Activated naive CD4-positive, alpha-beta T cell treated with anti-CD3 and anti-CD28 coated beads, Interleukin-2, amount 50 U/mL, for 24 hours (primary cell): ENCODE data around the gene KDM4B.

Source experiments
- H3K27ac Mint-ChIP-seq: one replicate; pipeline ENCODE4 v1.8.0; 2021; ENCODE audit warnings: mild to moderate bottlenecking, mixed read lengths
- H3K27me3 Mint-ChIP-seq: one replicate; pipeline ENCODE4 v1.8.0; 2021; ENCODE audit warnings: mixed read lengths
- H3K36me3 Mint-ChIP-seq: one replicate; pipeline ENCODE4 v1.8.0; 2021; ENCODE audit warnings: mixed read lengths
- H3K4me1 Mint-ChIP-seq: one replicate; pipeline ENCODE4 v1.8.0; 2021; ENCODE audit warnings: mixed read lengths
- H3K4me3 Mint-ChIP-seq: one replicate; pipeline ENCODE4 v1.8.0; 2021; ENCODE audit warnings: mild to moderate bottlenecking, mixed read lengths
- H3K9me3 Mint-ChIP-seq: one replicate; pipeline ENCODE4 v1.8.0; 2021; ENCODE audit warnings: mixed read lengths

Gene KDM4B

GRCh38 chr19:5080809-5081208 is 111.9 kb downstream of the KDM4B start:
- Mint-ChIP-seq H3K4me1 (no peaks in the 10 kb centered on the region), H3K27ac (no peak overlapping the region), H3K36me3 (peaks cover 8% of the 10 kb centered on the region), H3K9me3 (no peaks in the 10 kb centered on the region), H3K27me3 (no peaks in the 10 kb centered on the region), H3K4me3 (no peak overlapping the region)

- H3K27me3 Mint-ChIP-seq: no peaks in the 10 kb centered on the region
- H3K27ac Mint-ChIP-seq: no peak overlapping the region
- H3K4me3 Mint-ChIP-seq: no peak overlapping the region
- peaks cover 8% of the 10 kb centered on the region for H3K36me3 Mint-ChIP-seq
- no peaks in the 10 kb centered on the region for H3K4me1 Mint-ChIP-seq
- H3K9me3 Mint-ChIP-seq: no peaks in the 10 kb centered on the region
Observed at GRCh38 chr19:5081443-5082161, 112.7 kb downstream of the KDM4B start.

DNA sequence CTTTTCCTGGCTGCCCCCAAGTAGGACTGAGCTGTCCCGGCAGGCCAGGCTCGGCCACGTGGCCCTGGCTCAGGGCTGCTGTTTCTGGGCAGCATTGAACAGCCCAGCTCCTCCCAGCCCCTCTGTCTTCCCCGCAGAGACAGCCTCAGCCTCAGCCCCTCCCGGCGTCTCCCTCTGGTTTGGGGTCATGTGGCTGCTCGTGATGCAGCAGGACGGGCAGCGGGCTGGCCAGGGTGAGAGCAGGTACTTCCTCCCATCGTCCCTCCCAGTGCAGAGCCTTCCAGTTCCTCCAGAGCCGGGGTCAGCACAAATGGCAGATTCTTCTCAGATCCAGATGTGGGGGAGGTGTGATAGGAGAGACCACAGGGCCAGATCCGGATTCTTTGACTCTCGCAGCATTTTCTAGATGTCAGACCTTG is 114.6 kb downstream of the KDM4B start:
- no peaks in the 10 kb centered on the region for H3K9me3 Mint-ChIP-seq
- no peaks in the 10 kb centered on the region for H3K4me1 Mint-ChIP-seq
- no peaks in the 10 kb centered on the region for H3K27me3 Mint-ChIP-seq
- H3K4me3 Mint-ChIP-seq: no peak overlapping the region
- no peak overlapping the region for H3K27ac Mint-ChIP-seq
- H3K36me3 Mint-ChIP-seq: peaks cover 8% of the 10 kb centered on the region

DNA sequence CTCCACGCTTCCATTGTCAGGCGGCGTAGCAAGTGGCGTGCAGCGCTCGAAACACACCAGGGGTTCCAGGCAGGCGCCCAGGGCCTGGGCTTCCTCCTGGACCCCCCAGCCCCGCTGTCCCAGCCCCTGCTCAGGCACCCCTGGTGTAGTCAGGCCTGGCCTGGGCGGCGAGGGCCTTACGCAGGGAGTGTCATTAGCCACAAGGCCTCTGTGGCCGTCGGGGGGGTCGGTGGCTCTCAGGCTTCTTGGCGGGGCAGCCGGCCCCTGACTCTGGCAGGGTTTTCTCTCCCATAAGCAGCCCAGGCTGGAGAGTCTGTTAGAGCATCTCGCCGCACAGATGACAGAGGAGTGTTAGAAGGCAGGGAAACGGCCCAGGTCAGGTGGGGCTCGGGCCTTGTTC is 116.7 kb downstream of the KDM4B start:
- Mint-ChIP-seq H3K9me3 (no peaks in the 10 kb centered on the region), H3K27ac (no peak overlapping the region), H3K4me1 (no peaks in the 10 kb centered on the region), H3K36me3 (peaks cover 3% of the 10 kb centered on the region), H3K4me3 (no peak overlapping the region), H3K27me3 (no peaks in the 10 kb centered on the region)

GRCh38 chr19:5086230-5086629 is 117.3 kb downstream of the KDM4B start:
- Mint-ChIP-seq H3K27ac (no peak overlapping the region), H3K4me3 (no peak overlapping the region)

GRCh38 chr19:5086725-5087439 is 118.0 kb downstream of the KDM4B start:
- Mint-ChIP-seq H3K27ac (no peak overlapping the region), H3K9me3 (no peaks in the 10 kb centered on the region), H3K4me1 (no peaks in the 10 kb centered on the region), H3K4me3 (no peak overlapping the region), H3K36me3 (peaks cover 3% of the 10 kb centered on the region), H3K27me3 (no peaks in the 10 kb centered on the region)

More at GRCh38 chr19:5086230-5086629, 117.3 kb downstream of the KDM4B start:
- peaks cover 3% of the 10 kb centered on the region for H3K36me3 Mint-ChIP-seq
- no peaks in the 10 kb centered on the region for H3K4me1 Mint-ChIP-seq
- H3K27me3 Mint-ChIP-seq: no peaks in the 10 kb centered on the region
- H3K9me3 Mint-ChIP-seq: no peaks in the 10 kb centered on the region

DNA sequence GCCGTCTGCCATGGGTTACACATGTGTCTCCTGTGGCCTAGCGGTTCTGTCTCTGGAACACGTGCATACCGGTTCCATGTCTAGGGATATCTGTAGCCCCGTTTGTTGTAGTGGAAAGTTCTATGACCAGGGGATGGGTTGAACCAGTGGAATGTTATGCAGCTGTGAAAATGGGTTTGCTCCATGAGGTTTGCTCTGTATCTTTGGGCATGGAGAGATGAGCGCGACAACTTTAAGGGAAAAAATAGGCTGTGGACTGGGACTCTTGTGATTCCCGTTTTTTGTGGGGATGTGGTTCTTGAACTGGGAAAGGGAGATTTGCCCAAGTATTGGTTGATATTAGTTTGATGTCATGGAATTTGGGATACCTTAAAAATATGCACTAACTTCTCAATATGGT is 120.4 kb downstream of the KDM4B start:
- no peaks in the 10 kb centered on the region for H3K9me3 Mint-ChIP-seq
- H3K4me3 Mint-ChIP-seq: no peak overlapping the region
- H3K27me3 Mint-ChIP-seq: no peaks in the 10 kb centered on the region
- H3K4me1 Mint-ChIP-seq: no peaks in the 10 kb centered on the region
- H3K27ac Mint-ChIP-seq: no peak overlapping the region
- H3K36me3 Mint-ChIP-seq: peaks cover 1% of the 10 kb centered on the region

GRCh38 chr19:5090465-5091017 is 121.6 kb downstream of the KDM4B start:
- no peaks in the 10 kb centered on the region for H3K4me1 Mint-ChIP-seq
- H3K9me3 Mint-ChIP-seq: no peaks in the 10 kb centered on the region
- peaks cover 1% of the 10 kb centered on the region for H3K36me3 Mint-ChIP-seq
- no peak overlapping the region for H3K27ac Mint-ChIP-seq
- no peak overlapping the region for H3K4me3 Mint-ChIP-seq
- H3K27me3 Mint-ChIP-seq: no peaks in the 10 kb centered on the region

GRCh38 chr19:5091018-5091683 is 122.2 kb downstream of the KDM4B start:
- Mint-ChIP-seq H3K4me1 (no peaks in the 10 kb centered on the region), H3K36me3 (peaks cover 3% of the 10 kb centered on the region), H3K4me3 (no peak overlapping the region), H3K27ac (no peak overlapping the region), H3K9me3 (no peaks in the 10 kb centered on the region), H3K27me3 (no peaks in the 10 kb centered on the region)

- H3K27me3 Mint-ChIP-seq: no peaks in the 10 kb centered on the region
- no peak overlapping the region for H3K27ac Mint-ChIP-seq
- H3K4me1 Mint-ChIP-seq: no peaks in the 10 kb centered on the region
- peaks cover 3% of the 10 kb centered on the region for H3K36me3 Mint-ChIP-seq
- H3K9me3 Mint-ChIP-seq: no peaks in the 10 kb centered on the region
- H3K4me3 Mint-ChIP-seq: no peak overlapping the region
Observed at GRCh38 chr19:5091684-5092480, 123.0 kb downstream of the KDM4B start.

GRCh38 chr19:5092481-5092843 is 123.5 kb downstream of the KDM4B start:
- H3K4me3 Mint-ChIP-seq: no peak overlapping the region
- no peaks in the 10 kb centered on the region for H3K9me3 Mint-ChIP-seq
- H3K27me3 Mint-ChIP-seq: no peaks in the 10 kb centered on the region
- no peak overlapping the region for H3K27ac Mint-ChIP-seq
- H3K36me3 Mint-ChIP-seq: peaks cover 3% of the 10 kb centered on the region
- H3K4me1 Mint-ChIP-seq: no peaks in the 10 kb centered on the region

DNA sequence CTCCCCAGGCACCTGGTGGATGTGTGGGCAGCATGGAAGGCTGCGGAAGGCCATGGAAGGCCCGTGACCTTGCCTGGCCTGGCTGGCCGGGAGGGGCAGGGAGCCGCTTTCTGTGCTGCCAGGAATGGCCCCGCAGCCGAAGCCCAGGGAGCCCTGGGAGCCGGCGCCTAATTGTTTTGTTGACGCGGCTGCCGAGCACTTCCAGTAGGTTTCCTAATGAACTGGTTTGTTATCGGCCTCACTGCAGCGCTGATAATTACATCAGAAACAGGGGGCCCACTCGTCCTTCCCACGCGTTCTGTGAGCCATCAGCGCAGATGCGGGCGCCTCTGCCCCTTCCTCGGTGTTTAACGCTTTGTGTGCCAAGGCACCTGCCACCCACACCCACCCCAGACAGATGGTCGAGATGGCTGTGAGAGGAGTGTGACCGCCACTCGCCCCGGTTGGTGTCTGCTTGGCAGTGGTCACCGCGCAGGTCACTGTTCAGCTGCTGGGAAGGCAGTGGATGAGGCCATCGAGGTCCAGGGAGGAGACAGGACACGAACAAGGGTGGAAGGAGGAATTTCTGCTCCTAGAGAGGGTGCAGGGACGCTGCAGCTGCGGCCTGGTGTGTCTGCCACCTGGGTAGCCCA is 124.5 kb downstream of the KDM4B start:
- Mint-ChIP-seq H3K27me3 (no peaks in the 10 kb centered on the region), H3K9me3 (no peaks in the 10 kb centered on the region), H3K4me3 (no peak overlapping the region), H3K27ac (no peak overlapping the region), H3K36me3 (peaks cover 5% of the 10 kb centered on the region), H3K4me1 (no peaks in the 10 kb centered on the region)

DNA sequence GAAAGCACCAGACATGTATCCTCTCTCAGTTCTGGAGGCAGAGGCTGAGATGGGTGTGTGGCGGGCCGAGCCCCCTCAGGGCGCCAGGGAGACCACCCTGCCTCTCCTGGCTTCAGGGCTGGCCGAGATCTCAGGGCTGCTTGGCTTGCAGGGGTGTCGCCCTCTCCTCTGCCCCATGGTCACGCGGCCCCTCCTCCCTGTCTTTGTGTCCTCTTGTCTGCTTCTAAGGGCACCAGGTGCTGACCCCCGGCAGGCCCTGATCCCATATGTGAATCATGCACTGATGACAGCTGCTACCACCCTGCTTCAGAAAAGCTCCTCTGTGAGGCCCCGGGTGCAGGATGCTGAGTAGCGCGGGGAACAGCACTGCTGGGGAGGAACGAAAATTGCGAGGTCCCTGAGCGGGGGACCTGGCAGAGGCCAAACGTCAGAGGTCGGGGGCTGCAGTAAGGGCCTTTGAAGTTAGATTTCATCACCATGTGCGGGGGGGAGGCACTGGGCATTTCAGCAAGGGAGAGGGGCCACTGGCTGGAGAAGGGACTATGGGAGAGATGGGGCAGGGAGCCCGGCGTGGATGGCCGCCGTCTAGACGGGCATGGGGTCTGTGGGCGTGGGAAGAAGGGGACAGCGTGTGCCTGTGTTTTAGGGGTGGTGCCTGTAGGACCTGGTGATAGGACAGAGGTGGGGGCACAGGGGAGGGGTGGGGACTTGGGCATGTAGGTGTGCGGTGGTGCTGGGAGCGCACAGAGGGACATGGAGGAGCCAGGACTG is 125.2 kb downstream of the KDM4B start:
- H3K27me3 Mint-ChIP-seq: no peaks in the 10 kb centered on the region
- H3K9me3 Mint-ChIP-seq: no peaks in the 10 kb centered on the region
- no peak overlapping the region for H3K27ac Mint-ChIP-seq
- H3K4me1 Mint-ChIP-seq: no peaks in the 10 kb centered on the region
- peaks cover 9% of the 10 kb centered on the region for H3K36me3 Mint-ChIP-seq
- H3K4me3 Mint-ChIP-seq: no peak overlapping the region

DNA sequence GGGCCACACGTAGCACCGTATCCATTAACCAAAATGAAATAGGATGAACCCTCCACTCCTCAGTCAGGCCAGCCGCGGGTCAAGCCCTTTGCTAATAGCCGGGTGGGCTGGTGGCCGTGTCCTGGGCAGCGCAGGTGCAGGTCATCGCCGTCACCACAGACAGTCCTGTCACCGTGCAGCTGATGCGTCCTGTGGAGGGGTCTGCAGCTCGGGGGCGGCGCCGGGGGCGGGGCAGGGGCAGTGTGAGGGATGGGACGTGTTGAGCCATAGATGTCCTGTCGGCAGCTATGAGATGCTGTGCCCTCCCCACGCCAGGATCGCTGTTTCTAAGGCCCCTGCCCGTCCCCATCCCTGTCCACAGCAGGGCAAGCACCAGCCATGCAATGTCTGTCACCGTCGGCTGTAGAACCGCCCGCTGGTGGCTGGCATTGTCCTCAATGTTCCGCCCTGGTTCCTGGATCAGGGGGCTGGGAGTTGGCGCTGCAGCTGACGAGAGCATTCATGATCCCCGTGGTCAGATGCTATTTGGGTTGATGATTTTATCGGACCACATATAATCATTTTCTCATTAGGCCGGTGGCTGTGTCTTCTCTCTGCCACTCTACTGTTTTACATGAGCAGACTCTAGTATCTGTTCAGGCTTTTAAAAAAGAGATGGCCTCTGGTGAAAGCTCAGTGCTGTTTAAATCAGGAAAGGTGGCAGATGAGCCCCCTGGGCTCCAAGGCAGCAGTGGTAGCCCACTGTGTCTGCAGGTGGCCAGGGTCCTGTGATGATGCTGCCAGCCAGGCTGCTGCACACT is 126.1 kb downstream of the KDM4B start:
- H3K4me3 Mint-ChIP-seq: no peak overlapping the region
- no peaks in the 10 kb centered on the region for H3K9me3 Mint-ChIP-seq
- H3K27me3 Mint-ChIP-seq: no peaks in the 10 kb centered on the region
- no peaks in the 10 kb centered on the region for H3K4me1 Mint-ChIP-seq
- H3K36me3 Mint-ChIP-seq: peaks cover 10% of the 10 kb centered on the region
- no peak overlapping the region for H3K27ac Mint-ChIP-seq
